H1 (cell line): ENCODE results near the gene ATP6AP1. TPM values are rescaled to one million over a fixed set of nuclear protein-coding genes. Genes with fewer than 3 reads are reported as not detected.

Experiments used
- GABPA ChIP-seq: IDR thresholded peaks from 2 replicates; pipeline ENCODE4 v1.6.1; 2011; ENCODE audit warnings: mild to moderate bottlenecking, low read length, moderate library complexity, borderline replicate concordance; ENCODE audit not compliant: insufficient read depth
- RNF2 ChIP-seq: fragments of 200-900, 300-1000 bp; sonication (generic); IDR thresholded peaks from 2 replicates; pipeline ENCODE4 v1.7.1; 2016; ENCODE audit warnings: borderline replicate concordance, low read depth, mild to moderate bottlenecking, antibody characterized with exemption, low read length; ENCODE audit not compliant: poor library complexity, severe bottlenecking; ENCODE audit errors: missing control alignments
- SRF ChIP-seq: IDR thresholded peaks from 2 replicates; pipeline ENCODE4 v1.6.1; 2011; ENCODE audit warnings: mild to moderate bottlenecking, low read depth, low read length, moderate library complexity
- polyA plus RNA-seq, 7 experiments: library from polyadenylated mRNA; depleted of rRNA in 3 of 7; stranded (reverse) in 5 of 7; unstranded in 2 of 7; fragments of >200 nt in 5 of 7; fragments of 200-250 nt in 2 of 7; gene quantifications; 1 replicate in 5 of 7; 2 replicates in 1 of 7; 4 replicates in 1 of 7; pipeline versions ENCODE4 v1.2.1 to v1.2.3, GENCODE V29; 2011 to 2013; ENCODE audit warnings: missing spikeins in 2 of 7, mixed read lengths in 2 of 7
- total RNA-seq: library from RNA; stranded (reverse); fragmentation: NEBNext Ultra II Directional; extraction: Animal tissue kit (Norgen Biotek cat#: 25700); gene quantifications from 2 replicates; pipeline ENCODE4 v1.2.1, GENCODE V29; 2021

The ATP6AP1 gene
- total and polyA plus RNA-seq, 2 of the 8 experiments (the other 6 are each of a cell fraction or from before 2014, with no cell fraction given): 44.6 to 80.8 TPM

DNA sequence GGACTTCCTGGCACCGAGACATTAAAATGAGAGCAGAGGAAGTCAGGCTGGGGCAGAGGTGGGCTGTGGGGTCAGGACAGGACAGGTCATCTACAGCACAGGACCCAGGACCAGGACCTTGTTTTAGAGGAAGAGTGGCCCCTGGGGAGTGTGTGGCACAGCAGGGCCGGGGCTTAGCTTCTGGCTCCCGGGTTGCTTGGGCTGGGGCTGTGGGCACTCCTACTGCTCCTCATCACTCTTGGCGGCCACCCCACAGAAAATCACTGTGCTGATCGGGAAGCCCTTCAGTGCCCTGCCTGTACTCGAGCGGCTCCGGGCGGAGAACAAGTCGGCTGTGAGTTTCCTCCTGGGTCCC, 8.1 kb upstream of the ATP6AP1 start (continued):
- no peak for TF ChIP-seq SRF
- no peak for TF ChIP-seq RNF2
- no peak for TF ChIP-seq GABPA
